Tongue (tissue), 2 donors: Measurements from ENCODE around the gene FRMD4A. TPM values are rescaled to one million over a fixed set of nuclear protein-coding genes. Genes with fewer than 3 reads are reported as not detected.

Source experiments
- DNase-seq: peaks from one replicate; pipeline ENCODE4 v3.0.0-alpha.2; 2015
- total RNA-seq: library from RNA; depleted of rRNA; stranded (reverse); fragments of >200 nt; gene quantifications from one replicate; pipeline ENCODE4 v1.2.3, GENCODE V29; 2014

FRMD4A gene
- total RNA-seq, 1 donor from 2014 or later = 29.5 TPM

DNA sequence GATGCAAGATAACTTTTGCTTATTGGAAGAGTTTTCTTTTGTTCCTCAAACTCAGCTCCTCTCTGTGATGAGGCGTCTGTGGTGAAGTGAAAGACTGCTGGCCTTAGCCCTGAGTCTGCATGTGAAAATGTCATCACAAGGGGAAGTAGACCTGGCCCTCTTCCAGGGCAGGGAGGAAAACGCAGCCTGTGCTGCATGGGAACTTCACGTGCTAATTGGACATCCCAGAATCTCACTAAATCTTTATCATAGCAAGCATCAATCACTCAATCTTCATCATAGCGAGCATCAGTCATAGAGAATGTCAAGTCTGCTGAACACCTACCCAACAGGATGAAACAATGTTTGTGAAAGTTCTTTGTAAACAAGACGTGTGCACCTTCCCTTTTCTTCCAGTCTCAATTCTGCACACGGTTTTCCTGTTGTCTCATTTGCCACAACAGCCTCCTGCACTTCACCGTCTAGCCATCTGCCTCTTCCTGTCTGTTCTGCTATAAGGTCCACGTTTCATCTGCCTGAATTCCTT, 314.6 kb downstream of the FRMD4A start:
- DNase-seq = peak; percentile 64

- DNase-seq = peak; percentile 17
These were observed 316.3 kb downstream of the FRMD4A start for GRCh38 chr10:14014423-14014822.

- DNase-seq = no peak
These were observed 319.8 kb downstream of the FRMD4A start for GRCh38 chr10:14010769-14011574.

GRCh38 chr10:14010101-14010558, 320.6 kb downstream of the FRMD4A start:
- DNase-seq = peak; percentile 86

- DNase-seq = peak; percentile 87
These were observed 321.2 kb downstream of the FRMD4A start for GRCh38 chr10:14009371-14010100.

DNA sequence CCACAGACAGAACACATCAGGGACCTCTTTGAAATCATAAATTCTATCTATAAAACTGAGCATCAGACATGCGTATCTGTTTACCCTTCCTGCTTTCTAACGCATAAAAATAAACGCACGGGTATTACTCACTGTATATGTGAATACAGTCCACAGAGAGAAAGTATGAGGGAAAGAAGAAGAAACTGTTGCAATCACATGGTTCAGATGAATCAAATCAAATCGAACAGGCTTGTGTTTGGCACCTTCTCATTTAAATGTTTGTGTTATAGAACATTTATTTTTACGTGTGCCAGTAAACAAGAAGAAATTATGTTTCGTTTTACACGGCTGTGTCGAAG, 322.0 kb downstream of the FRMD4A start:
- no peak for DNase-seq

- no peak for DNase-seq
These were observed 326.2 kb downstream of the FRMD4A start for GRCh38 chr10:14004536-14004935.

DNA sequence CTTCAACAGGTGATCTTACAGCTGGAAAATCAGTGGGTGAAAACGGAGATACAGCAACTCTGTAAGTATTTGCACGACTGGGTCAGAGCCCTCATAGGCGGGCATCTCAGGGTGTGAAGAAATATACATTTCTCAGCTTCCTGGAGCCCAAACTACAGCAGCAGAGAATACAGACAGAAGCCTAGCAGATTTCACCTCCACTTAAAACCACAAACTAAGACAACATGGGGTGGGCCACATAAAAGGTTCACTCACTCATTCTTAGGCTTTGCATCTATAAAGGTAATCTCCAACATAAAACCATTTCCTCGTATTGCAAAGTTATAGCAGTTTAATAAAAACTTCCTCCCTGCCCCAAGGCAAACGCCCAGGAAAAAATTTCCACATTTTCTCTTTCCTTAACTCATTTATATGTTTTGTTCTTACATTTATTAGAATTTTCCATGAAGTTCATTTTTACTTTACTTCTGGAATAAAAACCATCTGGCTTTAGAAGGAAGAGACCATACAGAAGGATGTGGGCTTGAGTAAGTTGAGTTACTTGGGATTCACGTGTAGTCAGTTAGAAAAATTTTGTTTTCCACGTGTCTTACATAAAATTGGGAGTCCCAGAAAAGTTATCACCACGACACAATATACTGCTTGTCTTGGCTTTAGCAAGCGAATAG, 327.1 kb downstream of the FRMD4A start:
- DNase-seq = no peak

DNA sequence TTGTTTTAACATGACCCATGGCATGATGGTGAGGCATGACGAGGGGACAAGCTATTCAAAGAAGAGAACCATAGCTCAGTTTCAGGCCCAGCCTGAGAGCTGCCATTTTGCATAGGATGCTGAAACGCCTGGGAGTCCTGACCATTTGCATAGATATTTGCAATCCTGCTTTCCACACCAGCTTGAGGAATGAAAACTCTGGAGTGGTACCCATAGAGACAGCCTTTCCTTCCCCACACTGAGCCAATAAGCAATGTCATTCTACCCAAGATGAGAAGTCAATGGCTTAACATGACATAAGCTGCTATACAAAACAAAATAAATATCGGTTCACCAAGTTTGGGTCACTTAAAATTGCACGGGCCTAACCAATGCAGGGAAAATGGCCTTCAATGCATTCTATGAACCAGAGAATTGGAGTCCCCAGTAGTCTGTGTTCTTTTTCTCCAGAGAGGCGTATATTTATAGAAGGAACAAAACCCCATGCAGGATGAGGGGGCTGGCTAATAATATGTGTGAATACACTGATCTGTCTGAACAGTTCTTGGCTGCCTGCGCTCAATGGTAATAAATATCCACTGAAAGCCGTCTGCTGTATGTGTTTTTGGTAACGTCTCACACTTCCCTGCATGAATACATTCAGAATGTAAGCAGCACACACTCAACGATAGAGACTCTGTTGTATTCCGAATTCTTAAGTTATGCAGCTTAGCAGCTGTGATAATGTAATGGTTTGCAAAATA, 329.3 kb downstream of the FRMD4A start:
- DNase-seq = peak; percentile 58

GRCh38 chr10:13998163-13998835, 332.4 kb downstream of the FRMD4A start:
- no peak for DNase-seq

DNA sequence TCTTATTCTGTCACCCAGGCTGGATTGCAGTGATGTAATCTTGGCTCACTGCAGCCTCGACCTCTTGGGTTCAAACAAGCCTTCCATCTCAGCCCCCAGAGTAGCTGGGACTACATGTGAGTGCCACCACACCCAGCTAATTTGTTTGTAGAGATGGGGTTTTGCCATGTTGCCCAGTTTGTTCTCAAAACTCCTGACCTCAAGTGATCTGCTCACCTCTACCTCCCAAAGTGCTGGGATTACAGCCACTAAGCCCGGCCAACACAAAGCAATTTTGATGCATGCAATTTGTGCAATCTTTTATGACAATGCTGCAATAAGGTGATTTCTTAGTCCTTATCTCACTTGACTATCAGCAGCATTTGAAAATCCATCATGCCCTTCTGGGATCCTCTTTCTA, 333.1 kb downstream of the FRMD4A start:
- no peak for DNase-seq

GRCh38 chr10:13994932-13995331, 335.8 kb downstream of the FRMD4A start:
- no peak for DNase-seq

DNA sequence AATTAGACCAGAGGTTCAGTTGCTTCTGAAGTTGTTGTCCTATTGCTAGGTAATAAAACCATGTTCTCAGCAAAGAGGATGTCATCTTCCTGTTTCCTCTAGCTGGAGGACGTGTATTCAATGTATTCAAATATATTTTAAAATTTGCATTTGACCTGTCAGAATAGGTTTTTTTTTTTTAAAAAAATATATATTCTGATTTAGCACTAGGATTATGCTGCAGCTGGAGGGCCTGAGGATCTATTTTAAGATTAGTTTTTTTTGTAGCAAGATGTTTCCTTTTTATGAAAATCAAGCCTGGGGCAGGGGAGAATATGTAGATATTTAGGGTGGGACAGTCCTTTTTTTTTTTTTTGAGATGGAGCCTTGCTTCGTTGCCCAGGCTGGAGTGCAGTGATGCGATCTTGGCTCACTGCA, 337.0 kb downstream of the FRMD4A start:
- DNase-seq = no peak

DNA sequence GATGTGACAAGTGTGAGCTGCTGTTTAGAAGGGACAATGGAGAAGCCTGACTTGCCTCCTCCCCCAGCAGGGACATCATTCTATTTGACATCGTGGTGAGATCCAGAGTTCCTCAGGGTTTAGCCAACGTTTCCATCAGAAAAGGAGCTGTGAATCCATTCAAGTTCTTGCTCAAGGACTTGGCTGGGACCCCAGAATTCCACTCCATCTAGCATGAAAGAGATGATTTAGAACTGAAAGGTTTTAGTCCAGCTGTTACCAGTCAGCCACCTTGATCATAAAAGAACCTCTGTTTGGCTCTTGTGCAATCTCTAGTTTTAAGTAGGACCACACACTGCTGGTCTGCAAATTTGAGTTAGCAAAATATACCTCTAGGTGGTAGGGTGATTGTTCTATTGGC, 337.6 kb downstream of the FRMD4A start:
- DNase-seq = peak; percentile 70

- DNase-seq = no peak
These were observed 339.4 kb downstream of the FRMD4A start for GRCh38 chr10:13991353-13991752.

DNA sequence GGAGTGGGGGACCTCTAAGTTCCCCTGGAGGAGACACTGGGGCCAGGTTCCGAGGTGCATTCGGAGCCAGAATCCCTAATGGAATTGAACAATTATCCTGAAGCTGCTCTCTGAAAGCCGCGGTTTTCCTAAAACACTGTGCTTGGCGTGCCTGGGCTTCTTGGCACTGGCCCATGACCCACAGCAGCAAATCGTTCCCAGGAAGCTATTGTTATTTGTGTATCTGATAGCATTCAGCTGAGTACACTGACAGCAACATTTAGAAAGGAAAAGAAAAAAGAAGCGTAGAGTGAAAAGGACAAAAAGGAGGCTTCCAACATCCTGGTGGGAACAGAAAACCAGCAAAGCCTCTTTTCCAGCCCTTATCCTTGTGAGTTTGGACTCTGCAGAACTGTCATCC, 339.8 kb downstream of the FRMD4A start:
- DNase-seq = peak; percentile 75

- peak; percentile 75 for DNase-seq
These were observed 340.3 kb downstream of the FRMD4A start for GRCh38 chr10:13990392-13990805.

GRCh38 chr10:13989616-13990015, 341.1 kb downstream of the FRMD4A start:
- no peak for DNase-seq

- DNase-seq = no peak
These were observed 343.3 kb downstream of the FRMD4A start for GRCh38 chr10:13987446-13987845.

- DNase-seq = no peak
These were observed 346.0 kb downstream of the FRMD4A start for GRCh38 chr10:13984647-13985155.

GRCh38 chr10:13983035-13983434, 347.7 kb downstream of the FRMD4A start:
- no peak for DNase-seq
